ENCODE results near the gene HAP1.

HAP1 gene

DNA sequence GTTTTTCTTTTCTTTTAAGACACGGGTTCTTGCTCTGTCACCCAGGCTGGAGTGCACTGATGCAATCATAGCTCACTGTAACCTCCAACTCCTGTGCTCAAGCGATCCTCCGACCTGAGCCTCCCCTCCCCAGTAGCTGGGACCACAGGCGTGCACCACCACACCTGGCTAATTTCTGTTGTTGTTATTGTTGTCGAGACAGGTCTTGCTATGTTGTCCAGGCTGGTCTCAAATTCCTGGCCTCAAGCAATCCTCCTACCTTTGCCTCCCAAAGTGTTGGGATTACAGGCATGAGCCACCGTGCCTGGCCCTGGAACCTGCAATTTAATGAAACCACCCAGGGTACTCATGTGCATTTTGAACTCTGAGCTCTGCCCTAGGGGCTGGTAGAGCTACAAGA is 27.9 kb upstream of the HAP1 start:
- DNase-seq: no peak

GRCh38 chr17:41760878-41761277 is 26.4 kb upstream of the HAP1 start:
- DNase-seq: no peak

DNA sequence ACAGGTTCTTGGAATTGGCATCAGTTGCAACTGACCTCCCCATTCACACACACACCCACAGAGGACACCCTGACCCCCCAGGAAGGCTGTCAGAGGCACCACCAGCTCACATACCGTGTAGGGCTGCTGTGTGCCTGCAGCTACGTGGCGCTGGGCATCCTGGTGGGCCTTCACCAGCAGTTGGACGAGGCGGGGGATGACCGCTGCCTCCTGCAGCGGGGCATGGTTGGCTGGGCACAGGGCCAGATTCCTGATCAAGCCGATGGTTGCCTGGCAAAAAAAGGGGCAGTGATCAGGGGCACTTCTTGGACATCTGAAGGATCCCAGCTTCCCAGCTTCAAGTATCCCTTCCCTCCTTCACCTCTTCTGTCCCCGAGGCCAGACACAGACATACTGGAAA is 24.2 kb upstream of the HAP1 start:
- DNase-seq: no peak

DNA sequence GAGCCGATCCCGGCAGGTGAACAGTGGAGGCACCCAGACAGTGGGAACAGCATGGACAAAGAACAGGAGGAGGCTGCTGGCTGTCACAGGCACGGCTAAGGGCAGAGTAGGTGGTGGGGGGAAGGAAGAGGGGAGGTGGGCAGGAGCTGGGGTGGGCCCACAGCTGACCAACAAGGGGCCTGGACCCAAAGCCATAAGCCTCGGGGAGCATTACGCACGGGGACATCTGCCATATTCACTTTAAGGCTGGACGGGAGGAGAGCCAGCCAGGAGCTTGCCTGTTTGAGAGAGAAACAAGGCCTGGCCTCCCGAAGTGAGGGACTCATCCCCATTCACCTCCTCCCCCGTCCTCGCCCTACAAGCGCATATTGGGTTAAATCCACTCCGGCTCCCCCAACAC is 19.6 kb upstream of the HAP1 start:
- no peak for DNase-seq

DNA sequence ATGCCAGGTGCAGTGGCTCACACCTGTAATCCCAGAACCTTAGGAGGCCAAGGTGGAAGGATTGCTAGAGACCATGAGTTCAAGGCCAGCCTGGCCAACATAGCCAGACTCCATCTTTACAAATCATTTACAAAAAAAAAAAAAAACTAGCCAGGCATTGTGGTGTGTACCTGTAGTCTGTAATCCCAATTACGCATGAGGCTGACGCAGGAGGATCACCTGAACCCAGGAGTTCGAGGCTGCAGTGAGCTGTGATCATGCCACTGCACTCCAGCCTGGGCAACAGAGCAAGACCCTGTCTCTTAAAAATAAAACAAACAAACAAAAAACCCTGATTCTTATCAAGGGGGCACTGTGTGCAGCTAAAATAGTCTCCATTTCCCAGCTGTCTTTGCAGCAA is 16.8 kb upstream of the HAP1 start:
- DNase-seq: no peak

- DNase-seq: no peak
Observed at GRCh38 chr17:41750862-41751261, 16.4 kb upstream of the HAP1 start.

DNA sequence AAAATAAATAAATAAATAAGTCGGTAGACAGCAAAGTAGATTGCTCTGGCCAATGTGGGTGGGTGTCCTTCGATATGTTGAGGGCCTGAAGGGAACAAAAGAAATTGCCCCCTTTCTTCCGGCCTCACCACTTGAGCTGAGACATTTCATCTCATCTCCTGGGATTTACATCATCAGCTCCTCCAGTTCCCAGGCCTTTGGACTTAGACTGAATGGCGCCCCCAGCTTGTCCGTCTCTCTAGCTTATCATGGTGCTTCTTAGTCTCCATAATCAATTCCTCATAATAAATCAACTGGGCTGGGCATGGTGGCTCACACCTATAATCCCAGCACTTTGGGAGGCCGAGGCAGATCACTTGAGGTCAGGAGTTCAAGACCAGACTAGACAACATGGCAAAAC is 13.8 kb upstream of the HAP1 start:
- no peak for DNase-seq

- no peak for DNase-seq
Observed at GRCh38 chr17:41741709-41742108, 7.3 kb upstream of the HAP1 start.

DNA sequence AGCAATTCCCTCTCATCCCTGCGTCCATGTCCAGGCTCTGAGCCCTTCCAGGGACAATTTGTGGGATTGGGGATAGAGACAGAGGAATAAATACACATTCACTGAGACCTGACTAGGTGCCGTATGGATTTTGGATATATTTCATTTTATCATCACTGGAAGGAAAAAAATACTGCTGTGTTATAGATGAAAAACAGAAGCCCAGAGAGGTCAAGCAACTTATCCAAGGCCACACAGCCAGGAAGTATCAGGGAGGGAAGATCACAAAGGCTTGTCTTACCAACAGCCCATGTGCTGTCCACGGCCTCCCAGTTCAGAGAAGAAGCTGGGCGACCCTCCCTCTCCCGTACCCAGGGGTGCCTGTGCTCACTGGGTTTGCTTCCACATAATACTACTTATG is 6.1 kb upstream of the HAP1 start:
- DNase-seq: no peak

- no peak for DNase-seq
Observed at GRCh38 chr17:41739661-41740352, 5.4 kb upstream of the HAP1 start.

DNA sequence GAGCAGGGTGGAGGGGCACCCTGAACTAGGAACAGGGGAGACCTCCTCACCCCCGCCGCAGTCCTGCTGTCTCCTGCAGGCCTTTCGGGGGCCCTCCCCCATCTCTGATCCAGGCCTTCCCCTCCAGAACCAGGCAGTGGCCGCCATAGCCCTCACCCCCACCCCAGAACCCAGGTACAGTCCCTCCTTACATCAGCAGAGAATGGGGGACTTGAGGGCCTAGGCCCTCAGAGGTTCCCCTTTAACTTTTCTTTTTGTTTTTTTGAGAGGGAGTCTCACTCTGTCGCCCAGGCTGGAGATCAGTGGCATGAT is 4.3 kb upstream of the HAP1 start:
- DNase-seq: no peak

DNA sequence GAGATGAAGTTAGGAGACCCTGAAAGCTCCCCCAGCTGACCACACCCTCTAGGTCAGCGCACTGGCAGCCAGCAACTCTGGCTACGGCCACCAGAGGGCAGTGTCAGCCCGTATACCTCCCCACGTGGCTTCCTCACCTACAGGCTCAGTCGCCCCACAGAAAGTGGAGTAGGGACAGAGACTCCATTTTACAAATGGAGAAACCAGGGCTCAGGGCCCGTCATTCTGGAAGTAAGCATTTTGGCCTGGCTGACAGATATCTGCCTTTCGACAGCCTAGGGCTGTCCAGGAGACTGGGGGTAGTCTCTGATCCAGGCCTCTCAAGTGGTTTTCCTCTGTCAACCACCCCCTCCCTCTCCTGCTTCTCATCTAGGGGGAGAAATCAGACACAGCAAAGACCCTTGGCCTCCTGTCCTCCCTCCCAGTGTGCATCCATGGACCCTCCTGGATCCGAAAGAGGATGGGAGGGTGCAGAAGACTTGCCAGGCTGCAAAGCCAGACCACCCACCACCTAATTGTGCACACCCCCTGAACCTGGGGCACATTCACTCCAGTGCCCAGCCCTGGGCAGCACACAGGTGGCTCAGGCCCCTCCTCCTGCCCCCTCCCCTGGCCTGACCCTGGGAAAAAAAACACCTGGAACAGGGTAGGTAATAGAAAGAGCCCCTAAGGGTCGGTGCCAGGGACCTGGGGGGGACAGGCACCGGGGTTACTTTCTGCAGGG is 3.8 kb upstream of the HAP1 start:
- peak; percentile 96 for DNase-seq

GRCh38 chr17:41737680-41738023 is 3.2 kb upstream of the HAP1 start:
- no peak for DNase-seq

DNA sequence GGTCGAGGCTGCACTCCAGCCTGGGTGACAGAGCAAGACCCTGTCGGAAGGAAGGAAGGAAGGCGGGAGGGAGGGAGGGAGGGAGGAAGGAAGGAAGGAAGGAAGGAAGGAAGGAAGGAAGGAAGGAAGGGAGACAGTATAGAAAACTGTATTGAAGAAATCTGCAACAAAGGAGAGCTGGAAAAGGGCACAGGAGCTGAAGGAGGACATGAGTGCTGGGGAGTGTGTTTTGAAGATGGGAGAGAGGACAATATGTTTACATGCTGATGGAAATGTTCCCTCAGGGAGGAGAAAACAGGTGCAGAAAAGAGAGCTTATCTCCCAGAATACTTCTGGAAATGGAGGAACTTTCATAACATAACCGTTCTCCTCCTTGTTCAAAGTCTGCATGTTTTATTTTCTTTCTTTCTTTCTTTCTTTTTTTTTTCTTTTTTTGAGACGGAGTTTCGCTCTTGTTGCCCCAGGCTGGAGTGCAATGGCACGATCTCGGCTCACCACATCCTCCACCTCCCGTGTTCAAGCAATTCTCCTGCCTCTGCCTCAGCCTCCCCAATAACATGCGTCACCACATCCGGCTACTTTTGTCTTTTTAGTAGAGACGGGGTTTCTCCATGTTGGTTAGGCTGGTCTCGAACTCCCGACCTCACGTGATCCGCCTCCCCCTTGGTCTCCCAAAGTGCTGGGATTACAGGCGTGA is 2.7 kb upstream of the HAP1 start:
- no peak for DNase-seq

GRCh38 chr17:41735744-41736143 is 1.3 kb upstream of the HAP1 start:
- DNase-seq: no peak

- DNase-seq: no peak
Observed at GRCh38 chr17:41734949-41735313, 488 bp upstream of the HAP1 start.

DNA sequence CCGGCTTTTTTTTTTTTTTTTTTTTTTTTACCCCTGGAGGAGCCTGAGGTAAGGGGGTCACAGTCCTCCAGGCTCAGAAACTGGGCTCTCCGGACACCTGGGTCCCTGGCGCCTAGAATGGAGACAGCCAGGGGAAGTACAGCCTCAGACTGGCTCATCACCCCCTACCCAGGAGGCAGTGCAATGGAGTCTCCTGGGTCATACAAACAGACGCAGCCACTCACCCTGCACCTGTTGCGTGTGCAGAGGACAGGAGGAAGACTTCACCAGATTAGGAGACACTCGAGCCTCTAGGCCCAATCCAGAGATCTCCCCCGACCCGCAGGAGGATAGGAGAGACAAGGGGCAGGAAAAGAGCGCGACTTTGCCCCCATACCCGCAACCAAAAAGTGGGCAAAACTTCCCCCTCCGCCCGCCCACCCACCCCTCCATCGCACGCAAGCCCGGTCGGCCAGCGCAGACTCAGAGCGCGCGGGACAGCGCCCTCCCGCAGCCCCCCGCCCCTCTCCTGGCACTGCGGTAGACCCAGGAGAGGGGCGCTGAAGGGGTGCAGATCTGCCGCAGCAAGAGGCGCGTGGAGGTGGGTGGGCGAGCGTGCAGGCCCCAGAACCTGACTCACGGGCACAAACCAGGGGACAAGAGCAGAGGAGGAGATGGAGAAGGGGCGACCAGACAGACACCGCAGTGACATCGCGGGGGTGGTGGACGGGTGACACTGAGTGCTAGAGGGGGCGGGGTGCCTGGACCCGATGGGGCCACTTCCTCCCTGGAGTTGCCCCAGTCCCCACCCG is 900 bp downstream of the HAP1 start:
- DNase-seq: no peak

- DNase-seq: no peak
Observed at GRCh38 chr17:41731836-41732235, 2.6 kb downstream of the HAP1 start.

DNA sequence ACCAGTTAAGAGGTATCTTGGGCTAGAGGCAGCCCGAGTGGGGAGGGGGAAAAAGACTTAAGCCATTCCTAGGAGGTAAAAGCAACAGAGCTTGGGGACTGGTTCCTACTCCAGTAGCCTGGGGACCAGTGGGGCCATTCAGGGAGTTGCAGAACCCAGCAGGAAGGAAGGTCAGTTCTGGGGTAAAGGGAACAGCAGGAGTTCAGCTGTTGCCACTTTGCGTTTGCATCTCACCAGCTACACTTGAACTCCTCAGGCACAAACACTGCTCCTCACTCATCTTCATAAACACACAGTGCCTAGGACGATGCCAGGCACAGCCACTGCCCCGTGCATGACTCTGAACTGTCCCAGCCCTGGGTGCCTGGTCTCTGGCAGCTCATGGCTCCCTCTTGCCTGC is 4.0 kb downstream of the HAP1 start:
- no peak for DNase-seq

GRCh38 chr17:41728056-41728455 is 6.4 kb downstream of the HAP1 start:
- DNase-seq: no peak

DNA sequence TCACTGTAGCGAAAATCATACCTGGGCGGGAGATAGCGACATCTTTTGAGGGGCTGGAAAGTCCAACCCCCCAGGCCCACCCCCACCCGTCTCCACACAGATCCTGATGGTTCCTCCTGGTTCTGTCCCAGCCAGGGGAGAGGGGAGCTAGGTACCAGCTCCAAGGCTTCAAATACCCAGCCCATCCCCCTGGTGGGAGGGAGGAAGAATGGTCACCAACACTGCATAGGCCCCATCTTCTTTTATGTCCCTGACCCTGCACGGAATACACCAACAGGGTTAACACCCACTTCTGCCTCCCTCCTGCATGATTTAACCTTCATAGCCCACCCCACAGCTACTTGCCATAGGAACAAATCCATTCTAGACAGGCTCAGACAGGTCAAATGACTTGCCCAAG is 9.3 kb downstream of the HAP1 start:
- DNase-seq: no peak

DNA sequence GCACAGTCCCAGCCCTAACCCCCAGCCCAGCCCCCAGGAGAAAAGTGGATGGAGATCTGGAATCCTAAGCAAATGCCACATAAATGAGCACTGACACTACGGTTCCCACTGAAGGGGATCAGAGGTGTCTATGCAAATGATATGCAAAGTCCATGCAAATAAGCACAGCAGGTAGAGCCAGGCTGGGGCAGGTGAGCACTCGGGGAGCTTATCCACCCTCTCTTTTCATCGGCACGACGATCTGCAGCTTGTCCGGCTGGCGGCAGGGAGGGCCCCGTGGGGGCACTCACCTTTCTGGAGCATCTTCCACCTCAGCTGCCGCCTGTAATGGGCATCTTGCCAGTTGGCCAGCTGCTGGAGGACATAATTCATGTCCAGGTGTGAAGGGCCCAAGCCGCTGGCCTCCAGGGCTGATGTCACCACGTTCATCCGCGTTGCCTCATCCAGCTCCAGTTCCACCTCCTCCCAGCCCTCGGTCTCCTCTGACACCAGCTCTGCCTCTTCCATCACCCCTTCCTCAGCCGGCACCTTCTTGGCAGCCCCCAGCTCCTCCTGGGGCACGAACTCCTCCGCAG is 9.9 kb downstream of the HAP1 start:
- DNase-seq: no peak

DNA sequence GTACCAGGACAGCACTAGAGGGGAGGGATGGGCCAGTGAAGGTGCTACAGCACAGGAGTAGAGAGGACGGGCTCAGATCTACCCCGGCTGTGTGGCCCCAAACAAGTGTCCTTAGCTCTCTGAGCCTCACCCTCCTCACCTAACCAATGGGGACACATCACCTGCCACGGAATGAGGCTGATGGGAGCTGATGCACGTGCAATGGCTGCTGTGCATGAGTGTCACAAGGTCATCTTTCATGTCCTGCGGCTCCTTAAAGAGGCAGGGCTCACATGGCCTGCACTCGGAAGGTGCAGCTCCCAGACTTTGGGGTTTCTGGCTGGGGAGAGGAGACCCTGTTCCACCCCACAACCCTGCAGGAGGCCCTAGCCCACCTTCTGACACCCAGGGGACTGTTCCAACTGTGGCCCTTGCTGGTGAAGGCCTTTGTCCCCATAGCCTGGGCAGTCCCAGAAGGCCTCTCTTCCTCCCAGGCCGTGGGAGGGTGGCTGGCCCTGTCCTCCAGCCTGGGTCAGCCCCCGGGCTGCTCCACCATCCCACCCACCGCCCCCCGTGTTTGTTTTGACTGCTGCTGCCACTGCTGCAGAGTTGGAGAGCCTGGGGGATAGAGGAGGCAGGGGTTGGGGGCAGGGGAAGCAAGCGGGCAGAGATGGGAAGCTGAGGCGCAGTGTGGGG is 10.5 kb downstream of the HAP1 start:
- no peak for DNase-seq

All from retina (tissue), 1 donor.